GM23248 (cell line): ENCODE results near the gene FNDC11. TPM values are rescaled to one million over a fixed set of nuclear protein-coding genes. Genes with fewer than 3 reads are reported as not detected.

Experiments used
- DNase-seq: peaks from one replicate; pipeline ENCODE4 v3.0.0-alpha.2; 2015
- H2AFZ ChIP-seq: fragments of 200-600 bp; sonication (generic); 2 replicates; pipeline ENCODE4 v1.6.1; 2016; ENCODE audit warnings: antibody characterized with exemption
- H3F3A ChIP-seq: fragments of 200-600 bp; sonication (generic); 2 replicates; pipeline ENCODE4 v1.6.1; 2016; ENCODE audit warnings: mild to moderate bottlenecking, antibody characterized with exemption, mixed run types; ENCODE audit not compliant: insufficient read depth
- H3K27ac ChIP-seq: fragments of 200-600 bp; sonication (generic); 2 replicates; pipeline ENCODE4 v1.5.1; 2016; ENCODE audit warnings: mild to moderate bottlenecking
- H3K27me3 ChIP-seq: fragments of 200-600 bp; sonication (generic); replicated peaks from 2 replicates; pipeline ENCODE4 v1.6.1; 2016; ENCODE audit warnings: mild to moderate bottlenecking; ENCODE audit not compliant: insufficient read depth
- H3K36me3 ChIP-seq: fragments of 200-600 bp; sonication (generic); 2 replicates; pipeline ENCODE4 v1.6.1; 2016; ENCODE audit warnings: low read depth, mild to moderate bottlenecking
- H3K4me1 ChIP-seq: fragments of 200-600 bp; sonication (generic); 2 replicates; pipeline ENCODE4 v1.6.1; 2016; ENCODE audit warnings: mild to moderate bottlenecking; ENCODE audit not compliant: insufficient read depth
- H3K4me2 ChIP-seq: fragments of 200-600 bp; sonication (generic); one replicate; pipeline ENCODE4 v1.6.1; 2016; ENCODE audit warnings: mild to moderate bottlenecking; ENCODE audit not compliant: unreplicated experiment
- H3K4me3 ChIP-seq: fragments of 200-600 bp; sonication (generic); 2 replicates; pipeline ENCODE4 v1.5.1; 2016; ENCODE audit warnings: mild to moderate bottlenecking
- H3K79me2 ChIP-seq: fragments of 200-600 bp; sonication (generic); 2 replicates; pipeline ENCODE4 v1.6.1; 2016; ENCODE audit warnings: mild to moderate bottlenecking; ENCODE audit not compliant: insufficient read depth
- H3K9ac ChIP-seq: fragments of 200-600 bp; sonication (generic); 2 replicates; pipeline ENCODE4 v1.6.1; 2016; ENCODE audit warnings: mild to moderate bottlenecking
- H3K9me2 ChIP-seq: fragments of 200-600 bp; sonication (generic); 2 replicates; pipeline ENCODE4 v1.6.1; 2016; ENCODE audit warnings: mixed run types, mild to moderate bottlenecking, moderate library complexity; ENCODE audit not compliant: insufficient read depth
- H3K9me3 ChIP-seq: fragments of 200-600 bp; sonication (generic); one replicate; pipeline ENCODE4 v1.6.1; 2017; ENCODE audit warnings: low read depth
- H4K20me1 ChIP-seq: fragments of 200-600 bp; sonication (generic); 2 replicates; pipeline ENCODE4 v1.6.0; 2016; ENCODE audit not compliant: insufficient read depth
- EZH2 ChIP-seq: fragments of 200-600 bp; sonication (generic); IDR thresholded peaks from 2 replicates; pipeline ENCODE4 v1.6.1; 2018; ENCODE audit warnings: antibody characterized with exemption, mild to moderate bottlenecking; ENCODE audit not compliant: insufficient read depth, poor library complexity, severe bottlenecking
- EZH2phosphoT487 ChIP-seq: fragments of 200-600 bp; sonication (generic); IDR thresholded peaks from 2 replicates; pipeline ENCODE4 v1.6.1; 2018; ENCODE audit warnings: antibody characterized with exemption, moderate library complexity, mild to moderate bottlenecking, low read depth; ENCODE audit not compliant: insufficient read depth
- WGBS, 2 experiments: methylation state at CpG; one replicate each; pipeline ENCODE4 v1.1.6; 2015 to 2017; ENCODE audit warnings: low lambda C conversion rate in 2 of 2, low coverage in 1 of 2; ENCODE audit errors: missing lambda C conversion rate in 2 of 2; 5-methylcytosine and 5-hydroxymethylcytosine counted together
- in situ Hi-C: fragments of 300-500 bp; cut with MboI; formaldehyde crosslinking; loops from 2 replicates; pipeline ENCODE4 v1.15.0; 2020
- polyA plus RNA-seq: library from polyadenylated mRNA; unstranded; fragments of >200 nt; fragmentation: Nextera tagmentation; extraction: Ambion mirVana; gene quantifications from 2 replicates; pipeline ENCODE4 v1.2.1, GENCODE V29; 2016
- total RNA-seq: library from RNA; depleted of rRNA; stranded (reverse); fragments of >200 nt; shearing (Covaris generic); gene quantifications from 2 replicates; pipeline ENCODE4 v1.2.3, GENCODE V29; 2014

The FNDC11 gene
- total and polyA plus RNA-seq, 2 experiments from 2014 or later: 0.15 to 0.65 TPM

- Histone ChIP-seq H3K36me3 (no peaks in the 10 kb centered on the region), H3K79me2 (no peaks in the 10 kb centered on the region), H3K4me1 (no peaks in the 10 kb centered on the region), H3K9ac (no peak overlapping the region), H2AFZ (no peak overlapping the region), H4K20me1 (no peaks in the 10 kb centered on the region), H3K27ac (no peak overlapping the region), H3F3A (no peaks in the 10 kb centered on the region), H3K4me2 (no peak overlapping the region), H3K27me3 (no peaks in the 10 kb centered on the region; the same call in 1 of the 2 replicates), H3K9me2 (no peaks in the 10 kb centered on the region), H3K4me3 (no peak overlapping the region), H3K9me3 (no peaks in the 10 kb centered on the region)
- WGBS, 2 experiments: 53 to 59% methylated on average over 6 of the region's 6 CpGs
- in situ Hi-C loops: no loop called here
- TF ChIP-seq EZH2: no peak
- TF ChIP-seq EZH2phosphoT487: no peak
- no peak for DNase-seq
Observed at GRCh38 chr20:63545814-63546213, 8.1 kb upstream of the FNDC11 start.

GRCh38 chr20:63546256-63546955 lies 7.6 kb upstream of the FNDC11 start:
- no peak overlapping the region for H2AFZ ChIP-seq
- TF ChIP-seq EZH2: no peak
- no peak for TF ChIP-seq EZH2phosphoT487
- no peaks in the 10 kb centered on the region; the same call in 1 of the 2 replicates for H3K27me3 ChIP-seq
- 70 to 71% methylated on average over 15 to 19 of the region's 20 CpGs for WGBS, 2 experiments
- no peaks in the 10 kb centered on the region for H3K79me2 ChIP-seq
- H3K9me3 ChIP-seq: no peaks in the 10 kb centered on the region
- H4K20me1 ChIP-seq: no peaks in the 10 kb centered on the region
- H3K9ac ChIP-seq: no peak overlapping the region
- H3K27ac ChIP-seq: no peak overlapping the region
- no peak overlapping the region for H3K4me3 ChIP-seq
- no peaks in the 10 kb centered on the region for H3K9me2 ChIP-seq
- no peaks in the 10 kb centered on the region for H3F3A ChIP-seq
- H3K36me3 ChIP-seq: no peaks in the 10 kb centered on the region
- no peak overlapping the region for H3K4me2 ChIP-seq
- no peaks in the 10 kb centered on the region for H3K4me1 ChIP-seq
- no peak for DNase-seq
- in situ Hi-C loops: no loop called here

- Histone ChIP-seq H3K27ac (no peak overlapping the region), H3K9me3 (no peaks in the 10 kb centered on the region), H3K4me3 (no peak overlapping the region), H3K4me2 (no peak overlapping the region), H2AFZ (no peak overlapping the region), H3K9me2 (no peaks in the 10 kb centered on the region), H3K36me3 (no peaks in the 10 kb centered on the region), H3K9ac (no peak overlapping the region), H3K27me3 (no peaks in the 10 kb centered on the region; the same call in 1 of the 2 replicates), H4K20me1 (no peaks in the 10 kb centered on the region), H3K4me1 (no peaks in the 10 kb centered on the region), H3K79me2 (no peaks in the 10 kb centered on the region), H3F3A (0 out of 2 replicates have a peak, but pooled peaks cover under 1% of the 10 kb centered on the region)
- in situ Hi-C loops: no loop called here
- no peak for TF ChIP-seq EZH2
- no peak for TF ChIP-seq EZH2phosphoT487
- no peak for DNase-seq
- WGBS, 2 experiments: 61 to 64% methylated on average over 46 to 57 of the region's 58 CpGs
Observed at GRCh38 chr20:63546956-63547724, 6.8 kb upstream of the FNDC11 start.

- Histone ChIP-seq H3K4me2 (no peak within 1 kb of the TSS), H3K27me3 (no peaks in the 10 kb centered on the region; the same call in 1 of the 2 replicates), H2AFZ (no peak within 1 kb of the TSS), H3K9ac (no peak within 1 kb of the TSS), H3K4me1 (no peaks in the 10 kb centered on the region), H3K9me2 (no peaks in the 10 kb centered on the region), H4K20me1 (no peaks in the 10 kb centered on the region), H3K9me3 (no peaks in the 10 kb centered on the region), H3K36me3 (no peaks in the 10 kb centered on the region), H3K27ac (no peak within 1 kb of the TSS), H3K4me3 (no peak within 1 kb of the TSS), H3K79me2 (no peaks in the 10 kb centered on the region), H3F3A (0 out of 2 replicates have a peak, but pooled peaks cover 8% of the 10 kb centered on the region)
- no peak for TF ChIP-seq EZH2
- in situ Hi-C loops: no loop called here
- 43 to 44% methylated on average over 24 to 30 of the region's 35 CpGs for WGBS, 2 experiments
- DNase-seq: no peak
Observed at GRCh38 chr20:63547725-63548480, 6.1 kb upstream of the FNDC11 start, which contains the start of gene SRMS. Gene SRMS (minus strand): TSS chr20:63547749. CDS start chr20:63547463, 286 bp downstream.
